Activated CD4-positive, alpha-beta memory T cell treated with anti-CD3 and anti-CD28 coated beads for 36 hours (primary cell): ENCODE measurements around the gene ANKRD33B. TPM values are rescaled to one million over a fixed set of nuclear protein-coding genes. Genes with fewer than 3 reads are reported as not detected.

Experiments
- CTCF ChIA-PET: fragments of 350-600 bp; sonication (Branson Sonifier 250); formaldehyde crosslinking; loops from one replicate; lab custom pipeline; 2021; ENCODE audit warnings: antibody characterized with exemption, inconsistent platforms; lab: Charles Lee
- POLR2A ChIA-PET: fragments of 350-600 bp; sonication (Branson Sonifier 250); formaldehyde crosslinking; loops from one replicate; lab custom pipeline; 2021; ENCODE audit warnings: antibody characterized with exemption; lab: Charles Lee
- DNase-seq: peaks from one replicate; pipeline ENCODE4 v3.0.0-alpha.2; 2020
- H3K27ac Mint-ChIP-seq: one replicate; pipeline ENCODE4 v1.8.0; 2021; ENCODE audit warnings: mixed read lengths
- H3K27me3 Mint-ChIP-seq: one replicate; pipeline ENCODE4 v1.8.0; 2021; ENCODE audit warnings: mixed read lengths
- H3K36me3 Mint-ChIP-seq: one replicate; pipeline ENCODE4 v1.8.0; 2021; ENCODE audit warnings: mixed read lengths
- H3K4me1 Mint-ChIP-seq: one replicate; pipeline ENCODE4 v1.8.0; 2021; ENCODE audit warnings: low read depth, mixed read lengths
- H3K4me3 Mint-ChIP-seq: one replicate; pipeline ENCODE4 v1.8.0; 2021; ENCODE audit warnings: mild to moderate bottlenecking, mixed read lengths
- H3K9me3 Mint-ChIP-seq: one replicate; pipeline ENCODE4 v1.8.0; 2021; ENCODE audit warnings: mixed read lengths
- intact Hi-C: fragments of 100-400 bp; cut with micrococcal nuclease; formaldehyde crosslinking; loops from one replicate; pipeline ENCODE4 v1.15.1; 2023
- total RNA-seq, 2 experiments: library from RNA; stranded (reverse); gene quantifications; one replicate each; pipeline ENCODE4 v1.2.3, GENCODE V29; 2021

Gene ANKRD33B
- total RNA-seq, 2 experiments from 2014 or later: 9.9 to 10.0 TPM

GRCh38 chr5:10690460-10691440 lies 126.9 kb downstream of the ANKRD33B start:
- Mint-ChIP-seq H3K4me1 (peaks cover 9% of the 10 kb centered on the region), H3K9me3 (no peaks in the 10 kb centered on the region), H3K27ac (no peak overlapping the region), H3K4me3 (no peak overlapping the region), H3K27me3 (no peaks in the 10 kb centered on the region), H3K36me3 (peaks cover 9% of the 10 kb centered on the region)
- DNase-seq: no peak
- intact Hi-C loops: loop anchor here (10.0 kb wide), 1 partner anchor 174 kb away; no protein-coding TSS in a partner anchor
- CTCF ChIA-PET: interaction anchor here (1.0 to 3.4 kb wide), 6 partner anchors 10 to 248 kb away, joined by 3 to 18 read pairs (median 7); no protein-coding TSS in a partner anchor
- POLR2A ChIA-PET: no interaction called here

DNA sequence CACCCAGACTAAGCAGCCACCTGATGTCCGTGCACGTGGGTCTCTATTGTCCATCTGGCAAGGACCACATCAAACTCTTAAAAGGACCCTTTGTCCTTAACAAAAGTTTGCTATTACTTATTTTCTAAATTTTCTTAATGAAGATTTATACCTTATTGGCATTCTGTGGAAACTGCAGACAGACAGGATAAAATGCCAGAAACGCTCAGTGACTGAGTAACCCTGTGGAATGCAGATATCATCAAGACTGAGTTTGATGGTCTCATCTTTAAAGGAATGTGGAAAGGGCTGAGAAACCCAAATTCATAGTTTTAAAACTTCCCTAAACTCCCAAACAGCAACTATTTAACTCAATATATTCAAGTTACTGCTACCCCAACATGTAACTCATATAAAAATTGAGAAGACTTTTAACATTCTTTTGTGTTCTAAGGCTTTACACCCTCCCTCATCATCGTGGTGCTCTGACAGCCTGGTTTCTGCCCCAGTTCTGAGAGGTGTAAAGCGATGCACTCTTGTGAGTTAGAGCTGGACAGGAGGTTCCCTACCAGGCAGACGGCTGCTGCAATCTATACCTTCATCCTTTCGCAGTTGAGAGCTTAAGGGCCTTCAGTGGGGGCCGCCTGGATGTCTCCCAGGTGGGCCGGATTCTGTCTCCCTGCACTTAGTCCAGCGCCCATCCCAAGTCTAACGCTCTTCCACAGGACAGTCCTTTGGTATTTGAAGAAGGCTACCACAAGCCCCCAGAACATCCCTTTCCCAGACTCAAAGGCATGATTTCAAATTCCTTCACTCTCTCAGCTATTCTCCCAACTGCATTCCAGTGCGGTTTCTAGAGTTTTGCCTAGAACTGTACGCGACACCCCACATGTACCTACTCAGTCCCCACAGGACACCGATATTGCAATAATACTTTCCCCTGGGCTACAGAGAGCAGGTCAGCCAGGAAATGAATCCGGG lies 128.2 kb downstream of the ANKRD33B start:
- no peaks in the 10 kb centered on the region for H3K27me3 Mint-ChIP-seq
- CTCF ChIA-PET: interaction anchor here (3.4 kb wide), 1 partner anchor 9 kb away, joined by 18 read pairs; no protein-coding TSS in a partner anchor
- no peak overlapping the region for H3K27ac Mint-ChIP-seq
- H3K4me3 Mint-ChIP-seq: no peak overlapping the region
- POLR2A ChIA-PET: no interaction called here
- peaks cover 9% of the 10 kb centered on the region for H3K36me3 Mint-ChIP-seq
- peaks cover 9% of the 10 kb centered on the region for H3K4me1 Mint-ChIP-seq
- DNase-seq: no peak
- H3K9me3 Mint-ChIP-seq: no peaks in the 10 kb centered on the region
- intact Hi-C loops: loop anchor here (10.0 kb wide), 1 partner anchor 173 kb away; no protein-coding TSS in a partner anchor

DNA sequence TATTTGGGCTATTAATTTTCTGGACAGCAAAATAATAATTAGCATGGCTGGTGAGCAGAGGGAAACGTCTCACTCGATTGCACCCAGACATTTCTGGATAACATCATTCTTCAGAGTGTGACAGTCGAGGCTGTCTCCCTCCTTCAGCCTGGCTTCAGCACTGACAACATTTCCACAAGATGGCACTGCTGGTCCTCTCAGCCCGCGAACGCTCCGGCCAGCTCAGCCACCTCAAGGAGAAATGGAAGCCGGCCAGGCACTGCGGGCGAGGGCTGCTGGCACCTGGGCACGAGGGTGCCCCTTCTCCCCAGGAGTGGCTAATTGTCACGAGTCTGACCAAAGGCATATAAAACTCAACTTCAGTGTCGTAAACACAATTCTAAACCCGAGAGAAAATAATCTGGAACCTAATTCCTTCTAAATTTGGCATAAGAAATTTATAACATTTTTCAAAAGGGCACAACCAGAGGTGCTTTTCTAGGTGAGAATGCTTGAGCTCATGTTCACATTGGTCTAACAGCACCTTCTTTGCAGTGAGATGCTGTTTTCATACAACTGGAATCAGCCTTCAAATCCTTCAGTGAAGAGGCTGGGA lies 131.3 kb downstream of the ANKRD33B start:
- Mint-ChIP-seq H3K4me3 (no peak overlapping the region), H3K27ac (no peak overlapping the region), H3K9me3 (no peaks in the 10 kb centered on the region), H3K36me3 (peaks cover 1% of the 10 kb centered on the region), H3K4me1 (peaks cover 12% of the 10 kb centered on the region), H3K27me3 (no peaks in the 10 kb centered on the region)
- intact Hi-C loops: loop anchor here (10.0 kb wide), 1 partner anchor 170 kb away; no protein-coding TSS in a partner anchor
- ChIA-PET CTCF (interaction anchor here (1.6 kb wide), 1 partner anchor 21 kb away, joined by 3 read pairs; no protein-coding TSS in a partner anchor), POLR2A (no interaction called here)
- peak; percentile 37 for DNase-seq

DNA sequence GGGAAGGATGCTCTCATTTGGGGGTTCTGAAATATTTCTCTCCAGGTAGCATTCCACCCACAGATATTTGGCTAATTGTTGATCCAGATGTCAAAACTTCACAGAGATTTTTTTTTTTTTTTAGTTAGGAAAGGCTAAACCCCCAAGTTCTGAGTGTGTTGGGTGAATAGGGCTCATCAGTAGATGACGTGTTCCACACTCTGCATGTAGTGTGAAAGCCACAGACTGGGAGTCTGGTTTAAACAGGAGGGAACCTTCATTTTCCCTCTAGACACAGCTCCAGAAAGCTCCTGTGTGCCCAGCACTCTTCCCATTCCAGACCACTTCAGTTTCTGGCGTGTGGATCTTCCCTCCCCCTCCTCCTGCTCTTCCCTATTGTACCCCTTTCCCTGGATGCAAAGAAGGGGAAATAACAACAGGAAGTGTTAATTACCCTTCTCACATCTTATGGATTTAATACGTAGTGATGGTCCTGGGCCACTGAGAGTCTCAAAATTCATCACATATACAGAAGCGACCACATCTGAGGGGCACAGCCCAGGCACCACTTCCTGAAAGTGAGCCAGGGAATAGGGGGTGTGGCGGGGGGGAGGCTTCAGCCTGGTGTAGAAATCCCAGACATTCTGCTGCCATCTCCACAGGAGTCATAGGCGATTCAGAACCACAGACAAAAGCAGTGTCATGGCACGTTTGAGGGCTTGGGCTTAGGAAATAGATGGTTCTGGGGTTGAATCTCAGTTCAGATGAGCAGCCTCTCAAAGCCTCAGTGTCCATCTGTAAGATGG lies 132.1 kb downstream of the ANKRD33B start:
- POLR2A ChIA-PET: no interaction called here
- Mint-ChIP-seq H3K27ac (no peak overlapping the region), H3K4me3 (no peak overlapping the region), H3K27me3 (no peaks in the 10 kb centered on the region), H3K36me3 (peaks cover 1% of the 10 kb centered on the region), H3K9me3 (no peaks in the 10 kb centered on the region), H3K4me1 (peaks cover 15% of the 10 kb centered on the region)
- DNase-seq: no peak
- intact Hi-C loops: loop anchor here (10.0 kb wide), 1 partner anchor 169 kb away; no protein-coding TSS in a partner anchor
- CTCF ChIA-PET: interaction anchor here (1.6 kb wide), 1 partner anchor 20 kb away, joined by 3 read pairs; no protein-coding TSS in a partner anchor

GRCh38 chr5:10699281-10699874 lies 135.5 kb downstream of the ANKRD33B start:
- ChIA-PET POLR2A (no interaction called here), CTCF (interaction anchor here (1.4 to 4.5 kb wide), 2 partner anchors 8 to 158 kb away, joined by 4 to 18 read pairs; no protein-coding TSS in a partner anchor)
- H3K4me3 Mint-ChIP-seq: no peak overlapping the region
- peaks cover 1% of the 10 kb centered on the region for H3K36me3 Mint-ChIP-seq
- no peaks in the 10 kb centered on the region for H3K9me3 Mint-ChIP-seq
- no peaks in the 10 kb centered on the region for H3K27me3 Mint-ChIP-seq
- no peak for DNase-seq
- no peak overlapping the region for H3K27ac Mint-ChIP-seq
- H3K4me1 Mint-ChIP-seq: peaks cover 28% of the 10 kb centered on the region
- intact Hi-C loops: loop anchor here (10.0 kb wide), 1 partner anchor 165 kb away; no protein-coding TSS in a partner anchor

DNA sequence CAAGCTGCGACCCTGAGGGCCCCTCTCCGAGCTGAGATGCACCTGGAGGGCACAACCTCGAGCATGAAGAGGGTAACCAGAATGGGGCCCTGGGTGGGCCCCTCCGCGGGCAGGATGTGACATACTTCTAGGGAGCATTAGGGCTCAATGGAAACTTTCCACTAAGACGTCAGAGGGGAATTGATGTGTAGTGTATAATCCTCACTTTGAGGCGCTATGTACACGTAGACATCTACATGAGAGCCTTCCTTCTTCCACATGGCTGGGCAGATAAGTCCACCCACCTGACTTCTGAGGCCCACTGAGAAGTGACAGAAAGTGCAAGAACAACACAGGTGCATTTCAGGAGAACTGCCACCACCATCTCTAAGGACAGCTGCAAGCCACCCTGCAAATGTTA lies 136.1 kb downstream of the ANKRD33B start:
- ChIA-PET CTCF (interaction anchor here (4.5 kb wide), 1 partner anchor 9 kb away, joined by 18 read pairs; no protein-coding TSS in a partner anchor), POLR2A (no interaction called here)
- no peak overlapping the region for H3K27ac Mint-ChIP-seq
- H3K9me3 Mint-ChIP-seq: no peaks in the 10 kb centered on the region
- intact Hi-C loops: loop anchor here (10.0 kb wide), 1 partner anchor 165 kb away; no protein-coding TSS in a partner anchor
- no peak for DNase-seq
- H3K4me3 Mint-ChIP-seq: no peak overlapping the region
- H3K4me1 Mint-ChIP-seq: peaks cover 34% of the 10 kb centered on the region
- H3K27me3 Mint-ChIP-seq: no peaks in the 10 kb centered on the region
- H3K36me3 Mint-ChIP-seq: peaks cover 1% of the 10 kb centered on the region

GRCh38 chr5:10700516-10700915 lies 136.6 kb downstream of the ANKRD33B start:
- ChIA-PET CTCF (interaction anchor here (2.2 to 4.5 kb wide), 3 partner anchors 9 to 155 kb away, joined by 6 to 18 read pairs (median 10); no protein-coding TSS in a partner anchor), POLR2A (no interaction called here)
- peaks cover 1% of the 10 kb centered on the region for H3K36me3 Mint-ChIP-seq
- no peak for DNase-seq
- H3K4me1 Mint-ChIP-seq: peaks cover 39% of the 10 kb centered on the region
- no peaks in the 10 kb centered on the region for H3K9me3 Mint-ChIP-seq
- no peak overlapping the region for H3K27ac Mint-ChIP-seq
- intact Hi-C loops: no loop called here
- H3K27me3 Mint-ChIP-seq: no peaks in the 10 kb centered on the region
- H3K4me3 Mint-ChIP-seq: no peak overlapping the region

DNA sequence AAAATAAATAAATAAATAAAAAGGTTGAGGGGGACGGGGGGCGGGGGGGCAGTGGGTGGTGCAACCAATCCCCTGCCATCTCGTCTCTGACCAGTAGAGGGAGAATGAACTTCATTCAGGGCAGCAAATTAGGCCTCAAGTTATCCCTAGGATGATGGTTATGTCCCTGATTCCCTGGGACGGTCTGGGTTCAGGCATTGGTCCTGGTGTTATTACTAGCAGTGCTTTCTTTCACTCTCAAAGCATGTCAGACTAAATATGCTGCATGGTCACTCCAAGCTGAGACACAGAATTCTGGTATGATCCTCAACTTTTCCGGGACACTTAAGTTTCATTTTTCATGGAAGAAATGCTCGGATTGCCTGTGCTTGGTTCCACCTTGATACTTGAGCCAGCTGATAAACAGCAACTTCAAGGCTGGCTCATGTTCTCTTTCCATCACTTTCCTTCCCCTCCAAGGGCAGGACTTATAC lies 137.7 kb downstream of the ANKRD33B start:
- H3K4me3 Mint-ChIP-seq: no peak overlapping the region
- H3K9me3 Mint-ChIP-seq: no peaks in the 10 kb centered on the region
- H3K36me3 Mint-ChIP-seq: peaks cover 1% of the 10 kb centered on the region
- H3K27ac Mint-ChIP-seq: no peak overlapping the region
- intact Hi-C loops: no loop called here
- DNase-seq: peak; percentile 27
- ChIA-PET CTCF (interaction anchor here (1.1 to 4.5 kb wide), 8 partner anchors 10 to 156 kb away, joined by 3 to 18 read pairs (median 6); no protein-coding TSS in a partner anchor), POLR2A (no interaction called here)
- H3K4me1 Mint-ChIP-seq: peaks cover 38% of the 10 kb centered on the region
- no peaks in the 10 kb centered on the region for H3K27me3 Mint-ChIP-seq

DNA sequence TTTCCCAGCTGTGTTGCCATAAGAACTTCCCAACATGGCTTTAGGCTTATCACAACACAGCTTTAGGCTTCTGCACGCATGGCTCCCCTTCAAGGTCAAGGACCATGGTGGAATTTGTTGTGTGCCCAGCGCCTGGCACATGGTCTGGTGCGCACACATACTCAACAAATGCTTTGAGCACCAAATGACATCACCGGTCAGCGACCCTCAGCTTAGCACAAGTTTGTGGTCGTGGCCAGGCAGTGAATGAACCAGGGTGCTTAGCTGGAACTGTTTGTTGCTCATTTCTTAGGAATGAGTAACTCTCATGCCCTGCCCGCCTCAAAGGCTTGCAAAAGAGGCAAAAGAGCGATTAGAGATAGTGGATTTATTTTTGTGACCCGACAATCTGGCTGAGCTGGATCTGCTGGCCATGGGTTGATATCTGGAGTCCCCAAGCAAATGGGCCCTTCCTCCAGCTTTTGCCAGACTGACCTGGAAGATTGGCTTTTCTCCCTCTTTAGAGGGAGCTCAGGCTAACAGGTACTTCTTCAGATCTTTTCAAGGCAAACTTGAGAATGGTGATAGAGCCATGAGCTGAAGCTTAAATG lies 138.3 kb downstream of the ANKRD33B start:
- Mint-ChIP-seq H3K27me3 (no peaks in the 10 kb centered on the region), H3K9me3 (no peaks in the 10 kb centered on the region), H3K36me3 (peaks cover 1% of the 10 kb centered on the region), H3K27ac (no peak overlapping the region), H3K4me3 (no peak overlapping the region), H3K4me1 (peaks cover 39% of the 10 kb centered on the region)
- no peak for DNase-seq
- intact Hi-C loops: no loop called here
- ChIA-PET CTCF (interaction anchor here (0.7 to 4.5 kb wide), 10 partner anchors 11 to 250 kb away, joined by 3 to 18 read pairs (median 6); no protein-coding TSS in a partner anchor), POLR2A (no interaction called here)
